Ascending aorta (tissue), 2 donors: ENCODE results near the gene JAZF1. TPM values are rescaled to one million over a fixed set of nuclear protein-coding genes. Genes with fewer than 3 reads are reported as not detected.
"Not testable (repeated sequence)": the region's sequence is repeated elsewhere in the genome, so short reads cannot be mapped to it uniquely, and the experiment has no call there.

Experiments used
- DNase-seq, 2 donors: peaks; one replicate each; pipeline ENCODE4 v3.0.0-alpha.2; 2019; ENCODE audit warnings: low spot score in 2 of 2
- H3K27ac ChIP-seq, 2 donors: fragments of 200-600 bp; sonication (generic); one replicate each; pipeline ENCODE4 v1.5.1; 2016 to 2017; ENCODE audit warnings: mild to moderate bottlenecking in 1 of 2
- H3K27me3 ChIP-seq: fragments of 200-600 bp; sonication (generic); one replicate; pipeline ENCODE4 v1.5.1; 2017
- H3K36me3 ChIP-seq, 2 donors: fragments of 200-600 bp; sonication (generic); one replicate each; pipeline ENCODE4 v1.5.1; 2016
- H3K4me1 ChIP-seq, 2 donors: fragments of 200-600 bp; sonication (generic); one replicate each; pipeline ENCODE4 v1.5.1; 2016 to 2017; ENCODE audit warnings: mild to moderate bottlenecking in 1 of 2
- H3K4me3 ChIP-seq, 2 donors: fragments of 200-600 bp; sonication (generic); one replicate each; pipeline ENCODE4 v1.5.1; 2016 to 2017; ENCODE audit warnings: mild to moderate bottlenecking in 1 of 2
- H3K9me3 ChIP-seq, 2 donors: fragments of 200-600 bp; sonication (generic); one replicate each; pipeline ENCODE4 v1.5.1; 2016
- intact Hi-C: fragments of 100-400 bp; cut with DNase I; formaldehyde crosslinking; loops from one replicate; pipeline ENCODE4 v1.15.1; 2023
- total RNA-seq: library from RNA; depleted of rRNA; stranded (reverse); fragments of >200 nt; gene quantifications from one replicate; pipeline ENCODE4 v1.1.0, GENCODE V29; 2016
- TF ChIP-seq, protein P1 (sequence below), 3 experiments: fragments of 200-600 bp in 2 of 3; fragments of 450-650 bp in 1 of 3; sonication (generic) in 2 of 3; IDR thresholded peaks; one replicate each; pipeline ENCODE4 v1.5.1; 2016 to 2019; ENCODE audit warnings: antibody characterized with exemption in 3 of 3, mild to moderate bottlenecking in 1 of 3, moderate library complexity in 1 of 3

The JAZF1 gene
- total RNA-seq, 1 donor from 2014 or later: 37.7 TPM

DNA sequence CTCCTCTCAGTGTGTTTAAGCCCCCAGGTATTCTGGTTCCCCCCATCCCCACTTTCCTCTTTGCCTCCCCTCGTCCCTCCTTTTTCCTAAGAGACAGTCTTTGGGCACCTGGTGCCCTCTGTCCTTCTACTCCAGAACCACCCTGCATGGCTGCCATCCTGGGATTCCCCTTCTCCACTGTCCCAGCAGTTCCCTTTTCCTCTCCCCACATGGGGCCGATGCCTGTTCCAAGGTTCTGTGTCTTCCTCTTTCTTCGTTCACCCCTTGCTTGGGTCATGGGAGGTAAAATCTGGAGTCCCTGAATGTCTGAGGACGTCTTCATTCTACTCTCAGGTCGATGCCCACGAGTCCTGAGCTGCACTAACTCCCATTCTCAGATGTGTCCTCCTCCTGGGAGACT lies 319.8 kb downstream of the JAZF1 start:
- intact Hi-C loops: no loop called here
- H3K36me3 ChIP-seq: peaks cover 0 to 3% of the 10 kb centered on the region in 2 donors
- H3K27me3 ChIP-seq: no peaks in the 10 kb centered on the region
- no peak for DNase-seq
- no peaks in the 10 kb centered on the region for H3K9me3 ChIP-seq
- H3K4me1 ChIP-seq: no peaks in the 10 kb centered on the region
- no peak overlapping the region for H3K27ac ChIP-seq
- TF ChIP-seq, protein P1, sequence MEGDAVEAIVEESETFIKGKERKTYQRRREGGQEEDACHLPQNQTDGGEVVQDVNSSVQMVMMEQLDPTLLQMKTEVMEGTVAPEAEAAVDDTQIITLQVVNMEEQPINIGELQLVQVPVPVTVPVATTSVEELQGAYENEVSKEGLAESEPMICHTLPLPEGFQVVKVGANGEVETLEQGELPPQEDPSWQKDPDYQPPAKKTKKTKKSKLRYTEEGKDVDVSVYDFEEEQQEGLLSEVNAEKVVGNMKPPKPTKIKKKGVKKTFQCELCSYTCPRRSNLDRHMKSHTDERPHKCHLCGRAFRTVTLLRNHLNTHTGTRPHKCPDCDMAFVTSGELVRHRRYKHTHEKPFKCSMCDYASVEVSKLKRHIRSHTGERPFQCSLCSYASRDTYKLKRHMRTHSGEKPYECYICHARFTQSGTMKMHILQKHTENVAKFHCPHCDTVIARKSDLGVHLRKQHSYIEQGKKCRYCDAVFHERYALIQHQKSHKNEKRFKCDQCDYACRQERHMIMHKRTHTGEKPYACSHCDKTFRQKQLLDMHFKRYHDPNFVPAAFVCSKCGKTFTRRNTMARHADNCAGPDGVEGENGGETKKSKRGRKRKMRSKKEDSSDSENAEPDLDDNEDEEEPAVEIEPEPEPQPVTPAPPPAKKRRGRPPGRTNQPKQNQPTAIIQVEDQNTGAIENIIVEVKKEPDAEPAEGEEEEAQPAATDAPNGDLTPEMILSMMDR (IDR thresholded peaks at IDR 0.05): no peak
- no peak overlapping the region for H3K4me3 ChIP-seq

DNA sequence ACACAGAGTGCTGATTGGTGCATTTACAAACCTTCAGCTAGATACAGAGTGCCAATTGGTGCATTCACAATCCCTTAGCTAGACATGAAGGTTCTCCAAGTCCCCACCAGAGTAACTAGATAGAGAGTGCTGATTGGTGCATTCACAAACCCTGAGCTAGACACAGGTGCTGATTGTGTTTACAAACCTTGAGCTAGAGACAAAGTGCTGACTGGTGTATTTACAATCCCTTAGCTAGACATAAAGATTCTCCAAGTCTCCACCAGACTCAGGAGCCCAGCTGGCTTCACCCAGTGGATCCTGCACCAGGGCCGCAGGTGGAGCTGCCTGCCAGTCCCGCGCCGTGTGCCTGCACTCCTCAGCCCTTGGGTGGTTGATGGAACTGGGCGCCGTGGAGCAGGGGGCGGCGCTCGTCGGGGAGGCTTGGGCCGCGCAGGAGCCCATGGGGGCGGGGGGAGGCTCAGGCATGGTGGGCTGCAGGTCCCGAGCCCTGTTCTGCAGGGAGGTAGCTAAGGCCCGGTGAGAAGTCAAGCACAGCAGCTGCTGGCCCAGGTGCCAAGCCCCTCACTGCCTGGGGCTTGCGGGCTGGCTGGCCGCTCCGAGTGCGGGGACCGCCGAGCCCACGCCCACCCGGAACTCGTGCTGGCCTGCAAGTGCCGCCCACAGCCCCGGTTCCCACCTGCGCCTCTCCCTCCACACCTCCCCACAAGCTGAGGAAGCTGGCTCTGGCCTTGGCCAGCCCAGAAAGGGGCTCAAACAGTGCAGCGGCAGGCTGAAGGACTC lies 323.7 kb downstream of the JAZF1 start:
- DNase-seq, H3K27ac ChIP-seq, H3K36me3 ChIP-seq, H3K4me3 ChIP-seq, H3K4me1 ChIP-seq, H3K9me3 ChIP-seq, H3K27me3 ChIP-seq, intact Hi-C loops: not testable (repeated sequence)

DNA sequence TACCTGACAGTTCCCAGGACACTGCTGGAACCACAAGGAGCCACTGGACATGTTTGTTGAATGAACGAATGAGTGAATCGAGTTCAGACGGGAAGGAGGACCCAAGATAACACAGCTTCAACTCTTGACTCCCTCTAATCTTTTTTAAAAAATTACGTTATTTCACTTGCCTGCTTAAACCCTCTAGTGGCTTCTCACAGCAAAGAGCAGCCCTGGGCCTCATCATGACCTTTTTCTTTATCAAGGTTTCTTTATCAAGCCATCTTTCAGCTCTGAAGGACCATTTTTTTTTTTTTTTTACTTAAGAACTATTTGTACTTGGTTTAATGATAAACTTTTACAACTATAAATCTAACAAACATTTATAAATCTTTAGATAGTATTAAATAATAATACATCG lies 330.1 kb downstream of the JAZF1 start:
- no peak for DNase-seq
- Histone ChIP-seq H3K4me1 (no peaks in the 10 kb centered on the region), H3K4me3 (no peak overlapping the region), H3K36me3 (no peaks in the 10 kb centered on the region), H3K27ac (no peak overlapping the region), H3K27me3 (no peaks in the 10 kb centered on the region), H3K9me3 (no peaks in the 10 kb centered on the region)
- TF ChIP-seq, protein P1 (IDR thresholded peaks at IDR 0.05): no peak
- intact Hi-C loops: no loop called here

DNA sequence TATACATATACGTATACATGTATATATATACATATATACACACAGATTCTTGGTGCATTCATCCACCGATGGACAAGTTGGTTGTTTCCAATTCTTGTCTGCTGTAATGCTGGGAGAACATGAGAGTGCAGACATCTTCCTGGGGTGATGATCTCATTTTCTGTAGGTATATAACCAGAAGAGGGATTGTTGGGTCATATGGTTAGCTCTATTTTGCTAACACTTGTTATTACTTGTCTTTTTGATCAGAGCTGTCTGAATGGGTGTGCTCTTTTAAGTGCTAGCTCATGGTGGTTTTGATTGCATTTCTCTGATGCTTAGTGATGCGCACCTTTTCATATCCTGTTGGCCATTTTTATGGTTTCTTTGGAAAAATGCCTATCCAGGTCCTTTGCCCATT lies 334.2 kb downstream of the JAZF1 start:
- no peak for DNase-seq
- Histone ChIP-seq H3K27ac (no peak overlapping the region), H3K36me3 (no peaks in the 10 kb centered on the region), H3K4me3 (no peak overlapping the region), H3K4me1 (peaks cover 0 to 4% of the 10 kb centered on the region in 2 donors), H3K27me3 (no peaks in the 10 kb centered on the region), H3K9me3 (no peaks in the 10 kb centered on the region)
- TF ChIP-seq, protein P1 (IDR thresholded peaks at IDR 0.05): no peak
- intact Hi-C loops: no loop called here

DNA sequence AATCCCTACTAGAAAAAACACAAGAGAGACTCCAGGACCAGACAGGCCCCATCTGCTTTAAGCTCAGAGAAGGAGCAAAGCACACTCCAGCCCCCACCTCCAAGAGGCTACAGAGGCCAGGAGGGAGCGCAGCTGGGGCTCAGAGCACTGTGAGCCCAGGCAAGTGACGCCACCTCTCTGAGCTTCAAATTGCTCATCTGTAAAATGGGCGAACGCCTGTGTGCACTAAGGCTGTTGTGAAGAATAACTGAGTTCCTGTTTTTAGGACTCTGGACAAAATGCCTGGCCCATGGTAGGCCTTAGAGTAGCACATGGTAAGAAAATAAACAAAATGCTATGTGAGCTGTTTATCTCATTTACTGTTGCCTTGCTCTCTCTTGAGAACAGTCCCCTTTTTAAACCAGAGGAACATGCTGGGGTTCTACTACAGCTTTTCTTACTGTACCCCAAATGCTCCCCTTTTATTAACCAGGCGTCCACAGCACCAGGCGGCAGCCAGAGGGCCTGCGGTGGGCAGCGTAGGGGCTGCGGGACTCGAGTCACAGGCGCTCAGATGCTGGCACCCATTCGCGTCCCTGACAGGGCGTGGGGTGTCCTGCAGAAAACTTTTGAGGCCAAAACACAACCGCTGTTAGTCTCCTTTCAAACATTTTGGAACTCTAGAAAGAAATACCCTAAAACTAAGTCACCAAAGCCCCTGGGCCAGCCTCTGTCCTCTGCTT lies 336.9 kb downstream of the JAZF1 start:
- Histone ChIP-seq H3K9me3 (no peaks in the 10 kb centered on the region), H3K27me3 (no peaks in the 10 kb centered on the region), H3K4me1 (peaks cover 0 to 7% of the 10 kb centered on the region in 2 donors), H3K36me3 (no peaks in the 10 kb centered on the region), H3K4me3 (no peak overlapping the region), H3K27ac (no peak overlapping the region)
- intact Hi-C loops: no loop called here
- TF ChIP-seq, protein P1 (IDR thresholded peaks at IDR 0.05): no peak
- DNase-seq: no peak

DNA sequence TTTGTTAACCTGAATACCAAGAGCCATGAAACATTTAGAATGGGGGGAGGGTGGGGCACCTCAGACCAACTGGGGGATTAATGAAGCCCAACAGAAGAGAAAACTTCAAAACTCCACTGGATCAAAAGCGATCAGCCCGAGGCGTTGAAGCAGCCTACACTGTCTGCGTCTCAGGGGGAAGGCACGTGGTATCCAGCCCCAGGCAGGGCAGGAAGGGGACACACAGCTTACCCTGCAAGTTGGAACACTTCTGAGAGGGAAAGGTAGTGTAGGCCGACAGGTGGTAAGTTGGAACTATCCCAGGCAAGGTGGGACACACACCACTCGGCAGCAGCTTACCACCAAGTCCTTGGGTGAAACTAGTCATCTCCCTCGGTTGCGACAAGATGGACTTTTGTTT lies 337.7 kb downstream of the JAZF1 start:
- no peak for DNase-seq
- Histone ChIP-seq H3K4me1 (peaks cover 0 to 9% of the 10 kb centered on the region in 2 donors), H3K27me3 (no peaks in the 10 kb centered on the region), H3K9me3 (no peaks in the 10 kb centered on the region), H3K27ac (no peak overlapping the region), H3K36me3 (no peaks in the 10 kb centered on the region), H3K4me3 (peak overlapping the region in 1 of 2 donors; percentile 32)
- intact Hi-C loops: no loop called here
- TF ChIP-seq, protein P1 (IDR thresholded peaks at IDR 0.05): no peak
